ENCODE data around the gene DUSP22.

Gene DUSP22

DNA sequence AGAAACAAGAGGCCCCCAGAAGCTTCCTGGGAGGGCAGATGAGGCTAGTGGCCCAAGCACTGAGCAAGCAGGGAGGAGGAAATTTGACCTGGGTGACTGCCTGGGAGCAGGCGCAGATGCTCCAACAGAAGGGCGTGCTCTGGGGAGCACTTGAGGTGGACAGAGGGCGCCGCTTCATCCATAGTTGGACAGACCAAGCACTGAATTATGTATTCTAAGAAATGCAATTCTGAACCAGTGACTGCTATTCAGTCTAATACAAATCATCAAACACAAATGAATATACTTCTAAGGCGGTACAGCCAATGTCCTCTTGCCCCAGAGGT is 70.6 kb downstream of the DUSP22 start:
- H3K27me3 ChIP-seq (ENCODE audit: insufficient read depth, low read length, poor library complexity) = no peaks in the 10 kb centered on the region
- H2AFZ ChIP-seq (ENCODE audit: low read depth, low read length) = no peak overlapping the region
- H3K9me3 ChIP-seq (ENCODE audit: insufficient read depth, low read length, severe bottlenecking) = peaks cover 4% of the 10 kb centered on the region
- H3K4me2 ChIP-seq (ENCODE audit: insufficient read depth, low read length) = no peak overlapping the region
- H3K4me1 ChIP-seq (ENCODE audit: insufficient read depth, low read length) = no peaks in the 10 kb centered on the region
- H3K4me3 ChIP-seq (ENCODE audit: low read depth in 1 of 2, low read length in 2 of 2) = no peak overlapping the region
- H4K20me1 ChIP-seq (ENCODE audit: insufficient read depth, low read length) = peaks cover 5% of the 10 kb centered on the region; the same call in 1 of the 2 replicates
- DNase-seq (no peak), ATAC-seq (ENCODE audit: insufficient read depth, low read depth) (no peak)
- no peaks in the 10 kb centered on the region for H3K36me3 ChIP-seq (ENCODE audit: insufficient read depth, low read length)
- H3K79me2 ChIP-seq (ENCODE audit: insufficient read depth, low read length) = no peaks in the 10 kb centered on the region
- TF ChIP-seq, protein P1, sequence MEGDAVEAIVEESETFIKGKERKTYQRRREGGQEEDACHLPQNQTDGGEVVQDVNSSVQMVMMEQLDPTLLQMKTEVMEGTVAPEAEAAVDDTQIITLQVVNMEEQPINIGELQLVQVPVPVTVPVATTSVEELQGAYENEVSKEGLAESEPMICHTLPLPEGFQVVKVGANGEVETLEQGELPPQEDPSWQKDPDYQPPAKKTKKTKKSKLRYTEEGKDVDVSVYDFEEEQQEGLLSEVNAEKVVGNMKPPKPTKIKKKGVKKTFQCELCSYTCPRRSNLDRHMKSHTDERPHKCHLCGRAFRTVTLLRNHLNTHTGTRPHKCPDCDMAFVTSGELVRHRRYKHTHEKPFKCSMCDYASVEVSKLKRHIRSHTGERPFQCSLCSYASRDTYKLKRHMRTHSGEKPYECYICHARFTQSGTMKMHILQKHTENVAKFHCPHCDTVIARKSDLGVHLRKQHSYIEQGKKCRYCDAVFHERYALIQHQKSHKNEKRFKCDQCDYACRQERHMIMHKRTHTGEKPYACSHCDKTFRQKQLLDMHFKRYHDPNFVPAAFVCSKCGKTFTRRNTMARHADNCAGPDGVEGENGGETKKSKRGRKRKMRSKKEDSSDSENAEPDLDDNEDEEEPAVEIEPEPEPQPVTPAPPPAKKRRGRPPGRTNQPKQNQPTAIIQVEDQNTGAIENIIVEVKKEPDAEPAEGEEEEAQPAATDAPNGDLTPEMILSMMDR (IDR thresholded peaks at IDR 0.05; ENCODE audit: borderline replicate concordance, extremely low read depth, low read length, poor library complexity, severe bottlenecking) = no peak
- no peak overlapping the region for H3K27ac ChIP-seq (ENCODE audit: low read length)
- no peak overlapping the region for H3K9ac ChIP-seq (ENCODE audit: low read depth, low read length)

DNA sequence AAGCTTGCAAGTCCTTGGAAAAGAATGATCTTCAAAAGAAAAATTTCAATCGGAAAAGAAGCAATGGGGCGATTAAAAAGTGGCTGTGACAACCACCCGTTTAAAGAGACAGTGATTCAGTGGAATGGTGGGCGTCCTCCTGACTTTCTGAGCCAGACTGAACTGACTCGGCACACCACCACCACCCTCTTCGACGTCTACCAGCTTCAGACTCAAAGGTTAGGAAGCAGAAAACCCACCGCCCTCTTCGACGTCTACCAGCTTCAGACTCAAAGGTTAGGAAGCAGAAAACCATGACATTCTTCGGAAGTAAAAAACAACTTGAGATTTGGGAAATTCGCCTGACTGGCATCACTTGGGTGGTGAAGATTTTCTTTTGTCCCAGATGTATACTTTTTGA is 71.0 kb downstream of the DUSP22 start:
- H3K9me3 ChIP-seq (ENCODE audit: insufficient read depth, low read length, severe bottlenecking) = peaks cover 4% of the 10 kb centered on the region
- no peaks in the 10 kb centered on the region for H3K4me1 ChIP-seq (ENCODE audit: insufficient read depth, low read length)
- H4K20me1 ChIP-seq (ENCODE audit: insufficient read depth, low read length) = peaks cover 1% of the 10 kb centered on the region; the same call in 1 of the 2 replicates
- no peak overlapping the region for H2AFZ ChIP-seq (ENCODE audit: low read depth, low read length)
- no peak overlapping the region for H3K9ac ChIP-seq (ENCODE audit: low read depth, low read length)
- DNase-seq (no peak), ATAC-seq (ENCODE audit: insufficient read depth, low read depth) (no peak)
- H3K36me3 ChIP-seq (ENCODE audit: insufficient read depth, low read length) = no peaks in the 10 kb centered on the region
- TF ChIP-seq, protein P1 (IDR thresholded peaks at IDR 0.05; ENCODE audit: borderline replicate concordance, extremely low read depth, low read length, poor library complexity, severe bottlenecking) = no peak
- no peak for TF ChIP-seq EZH2 (IDR thresholded peaks at IDR 0.05; ENCODE audit: borderline replicate concordance, low read depth, low read length, severe bottlenecking)
- no peak overlapping the region for H3K27ac ChIP-seq (ENCODE audit: low read length)
- no peak overlapping the region for H3K4me3 ChIP-seq (ENCODE audit: low read depth in 1 of 2, low read length in 2 of 2)
- H3K4me2 ChIP-seq (ENCODE audit: insufficient read depth, low read length) = no peak overlapping the region
- no peaks in the 10 kb centered on the region for H3K79me2 ChIP-seq (ENCODE audit: insufficient read depth, low read length)
- H3K27me3 ChIP-seq (ENCODE audit: insufficient read depth, low read length, poor library complexity) = no peaks in the 10 kb centered on the region

DNA sequence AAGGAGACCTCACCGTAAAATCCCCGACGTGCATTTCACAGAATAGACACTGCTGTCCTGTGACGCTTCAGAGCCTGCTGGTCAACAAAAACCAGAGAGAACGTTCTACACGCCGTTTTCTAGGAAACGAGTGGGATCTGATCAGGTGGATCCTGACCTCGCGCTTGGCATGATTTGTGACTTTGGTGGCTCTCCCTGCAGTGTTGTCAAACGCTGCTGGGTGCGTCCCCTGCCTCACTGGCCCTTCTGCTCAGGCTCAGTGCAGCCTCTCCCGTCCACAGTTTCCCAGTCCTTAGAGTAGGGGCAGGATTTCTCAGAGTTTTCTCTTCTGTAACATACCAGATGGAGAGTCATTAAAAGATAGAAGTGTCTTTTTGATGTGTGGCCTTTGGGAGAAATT is 71.6 kb downstream of the DUSP22 start:
- Histone ChIP-seq H3K9me3 (ENCODE audit: insufficient read depth, low read length, severe bottlenecking) (peaks cover 4% of the 10 kb centered on the region), H2AFZ (ENCODE audit: low read depth, low read length) (no peak overlapping the region), H3K9ac (ENCODE audit: low read depth, low read length) (no peak overlapping the region), H3K4me2 (ENCODE audit: insufficient read depth, low read length) (no peak overlapping the region), H3K27me3 (ENCODE audit: insufficient read depth, low read length, poor library complexity) (no peaks in the 10 kb centered on the region), H4K20me1 (ENCODE audit: insufficient read depth, low read length) (no peaks in the 10 kb centered on the region; the same call in 1 of the 2 replicates), H3K36me3 (ENCODE audit: insufficient read depth, low read length) (no peaks in the 10 kb centered on the region), H3K4me1 (ENCODE audit: insufficient read depth, low read length) (no peaks in the 10 kb centered on the region), H3K4me3 (ENCODE audit: low read depth in 1 of 2, low read length in 2 of 2) (no peak overlapping the region), H3K27ac (ENCODE audit: low read length) (no peak overlapping the region), H3K79me2 (ENCODE audit: insufficient read depth, low read length) (no peaks in the 10 kb centered on the region)
- no peak for ATAC-seq (ENCODE audit: insufficient read depth, low read depth)
- TF ChIP-seq, protein P1 (IDR thresholded peaks at IDR 0.05; ENCODE audit: borderline replicate concordance, extremely low read depth, low read length, poor library complexity, severe bottlenecking) = no peak
- no peak for TF ChIP-seq EZH2 (IDR thresholded peaks at IDR 0.05; ENCODE audit: borderline replicate concordance, low read depth, low read length, severe bottlenecking)
- no peak for DNase-seq

Measured in DND-41 (cell line).